HUDEP-2 (cell line): ENCODE results near the gene SYP.
A peak's percentile ranks its signal among the peaks of the same experiment; 100 is the strongest.

Source experiments
- DNase-seq, 76 experiments: peaks; one replicate each; lab custom pipeline; 2025; ENCODE audit not compliant: unreplicated experiment in 76 of 76; lab: John Stamatoyannopoulos, UW

Gene SYP

GRCh38 chrX:49221868-49222267 lies 21.9 kb upstream of the SYP start:
- no peak for DNase-seq

- DNase-seq, result no peak
Observed at GRCh38 chrX:49220100-49220499, 20.1 kb upstream of the SYP start.

- DNase-seq, result no peak
Observed at GRCh38 chrX:49214996-49215526, 15.1 kb upstream of the SYP start.

GRCh38 chrX:49214416-49214815 lies 14.4 kb upstream of the SYP start:
- DNase-seq, result no peak

GRCh38 chrX:49212861-49213260 lies 12.9 kb upstream of the SYP start:
- DNase-seq, result no peak

- no peak for DNase-seq
Observed at GRCh38 chrX:49212209-49212608, 12.2 kb upstream of the SYP start.

GRCh38 chrX:49211074-49211473 lies 11.1 kb upstream of the SYP start:
- DNase-seq, result no peak

- no peak for DNase-seq
Observed at GRCh38 chrX:49210406-49210805, 10.4 kb upstream of the SYP start.

- no peak for DNase-seq
Observed at GRCh38 chrX:49209434-49210251, 9.7 kb upstream of the SYP start.

- DNase-seq, result no peak
Observed at GRCh38 chrX:49208399-49208798, 8.4 kb upstream of the SYP start.

GRCh38 chrX:49206543-49206942 lies 6.5 kb upstream of the SYP start:
- DNase-seq, result no peak

GRCh38 chrX:49205443-49205842 lies 5.5 kb upstream of the SYP start:
- DNase-seq, result no peak

GRCh38 chrX:49204709-49205108 lies 4.7 kb upstream of the SYP start:
- no peak for DNase-seq

GRCh38 chrX:49204017-49204416 lies 4.0 kb upstream of the SYP start:
- DNase-seq, result no peak

- no peak for DNase-seq
Observed at GRCh38 chrX:49203536-49203935, 3.5 kb upstream of the SYP start.

- no peak for DNase-seq
Observed at GRCh38 chrX:49202022-49202421, 2.0 kb upstream of the SYP start.

- DNase-seq, result no peak
Observed at GRCh38 chrX:49199315-49199595, 738 bp downstream of the SYP start.

GRCh38 chrX:49198540-49199314 lies 1.3 kb downstream of the SYP start:
- no peak for DNase-seq

GRCh38 chrX:49197543-49198087 lies 2.4 kb downstream of the SYP start:
- DNase-seq, result no peak

- no peak for DNase-seq
Observed at GRCh38 chrX:49193542-49193964, 6.4 kb downstream of the SYP start.

GRCh38 chrX:49192722-49193328 lies 7.2 kb downstream of the SYP start:
- peak in 13 of 76 experiments; percentile 1 to 22 (median 8) for DNase-seq
